Measurements from ENCODE around the gene STRBP.
A peak's percentile ranks its signal among the peaks of the same experiment; 100 is the strongest.
"Not testable (repeated sequence)": the region's sequence is repeated elsewhere in the genome, so short reads cannot be mapped to it uniquely, and the experiment has no call there.

Gene STRBP

DNA sequence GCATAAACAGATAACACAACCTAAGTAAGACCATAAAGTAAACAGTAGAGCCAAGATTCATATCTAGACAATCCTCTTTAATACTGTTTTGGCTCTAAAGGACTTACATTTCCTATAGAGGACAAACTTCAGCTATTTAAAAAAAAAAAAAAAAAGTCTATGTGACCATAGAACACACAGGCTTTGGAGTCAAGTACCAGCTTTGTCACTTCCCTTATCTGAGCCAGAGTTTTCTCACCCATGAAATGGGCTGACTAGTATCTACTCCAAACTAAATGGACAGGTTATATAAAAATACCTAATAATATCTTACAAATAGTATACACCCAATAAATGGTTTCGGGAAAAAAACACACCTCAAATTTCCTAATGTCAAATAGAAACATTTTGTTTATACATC, 81.3 kb downstream of the STRBP start:
- DNase-seq, result no peak

DNA sequence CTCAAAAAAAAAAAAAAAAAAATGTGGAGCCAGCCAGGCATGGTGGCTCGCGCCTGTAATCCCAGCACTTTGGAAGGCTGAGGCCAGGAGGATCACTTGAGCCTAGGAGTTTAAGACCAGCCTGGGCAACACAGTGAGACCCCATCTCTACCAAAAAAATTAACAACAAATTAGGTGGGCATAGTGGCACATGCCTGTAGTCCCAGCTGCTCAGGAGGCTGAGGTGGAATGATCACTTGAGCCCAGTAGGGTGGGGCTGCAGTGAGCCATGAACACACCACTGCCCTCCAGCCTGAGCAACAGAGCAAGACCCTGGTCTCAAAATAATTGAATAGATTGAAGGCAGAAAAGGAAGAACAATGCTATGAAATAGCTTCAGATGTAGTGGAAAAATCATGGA, 82.4 kb downstream of the STRBP start:
- not testable (repeated sequence) for DNase-seq

DNA sequence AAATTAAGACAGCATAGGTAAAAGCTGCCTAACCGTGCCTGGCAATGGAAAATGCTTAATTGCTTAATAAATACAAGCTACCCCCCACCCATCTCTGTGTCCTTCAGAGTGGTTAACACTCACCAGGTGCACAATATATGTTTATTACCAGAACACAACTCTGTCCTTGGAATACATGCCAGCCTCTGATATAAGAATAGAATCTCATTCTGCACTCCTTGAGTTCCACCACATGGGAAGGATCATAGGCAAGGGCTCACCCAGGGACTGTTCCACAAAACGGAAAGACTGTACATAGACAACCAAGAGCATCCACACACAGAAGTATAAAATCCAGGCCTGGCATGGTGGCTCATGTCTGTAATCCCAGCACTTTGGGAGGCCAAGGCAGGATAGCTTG, 91.4 kb downstream of the STRBP start:
- no peak for DNase-seq

- no peak for DNase-seq
Measured at GRCh38 chr9:123175854-123176629, 92.3 kb downstream of the STRBP start.

GRCh38 chr9:123174887-123175518, 93.4 kb downstream of the STRBP start:
- no peak for DNase-seq

- no peak for DNase-seq
Measured at GRCh38 chr9:123174079-123174478, 94.3 kb downstream of the STRBP start.

DNA sequence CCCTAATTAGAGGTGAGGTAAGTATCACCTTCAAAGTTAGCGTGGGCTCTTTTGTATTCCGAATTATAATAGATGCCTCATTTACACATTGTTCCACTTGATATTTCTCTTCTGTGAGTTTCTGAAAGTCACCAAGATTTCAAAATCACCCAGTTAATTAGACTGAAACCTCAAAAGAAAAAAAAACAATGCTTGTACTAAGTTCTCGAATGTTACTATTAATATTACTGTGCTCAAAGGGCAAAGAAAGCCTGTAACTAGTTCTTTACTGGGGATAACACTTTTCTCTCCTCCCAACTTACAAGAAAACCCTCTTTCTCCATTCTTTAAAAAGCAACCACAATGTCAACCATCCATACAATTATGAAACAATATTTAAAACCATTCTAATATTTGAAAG, 98.5 kb downstream of the STRBP start:
- DNase-seq, result no peak

GRCh38 chr9:123168586-123168985, 99.8 kb downstream of the STRBP start:
- DNase-seq, result no peak

DNA sequence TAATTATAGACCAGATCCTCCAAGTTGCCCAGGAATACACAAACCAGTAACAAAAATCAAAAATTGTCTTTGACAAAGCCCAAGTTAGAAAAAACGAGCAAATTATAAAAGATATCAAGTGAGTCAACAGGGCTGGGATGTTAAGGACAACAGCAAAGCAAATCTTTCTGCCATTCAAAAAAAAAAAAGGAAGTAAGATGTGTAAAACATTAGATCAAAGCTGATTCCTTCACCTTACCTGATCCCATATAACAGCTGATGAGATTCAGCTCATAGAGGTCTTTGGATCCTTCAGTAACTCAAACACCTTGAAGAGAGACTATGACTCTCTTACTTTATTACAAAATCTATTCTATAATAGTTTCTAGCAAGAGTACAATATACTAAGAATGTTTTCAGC, 100.9 kb downstream of the STRBP start:
- no peak for DNase-seq

DNA sequence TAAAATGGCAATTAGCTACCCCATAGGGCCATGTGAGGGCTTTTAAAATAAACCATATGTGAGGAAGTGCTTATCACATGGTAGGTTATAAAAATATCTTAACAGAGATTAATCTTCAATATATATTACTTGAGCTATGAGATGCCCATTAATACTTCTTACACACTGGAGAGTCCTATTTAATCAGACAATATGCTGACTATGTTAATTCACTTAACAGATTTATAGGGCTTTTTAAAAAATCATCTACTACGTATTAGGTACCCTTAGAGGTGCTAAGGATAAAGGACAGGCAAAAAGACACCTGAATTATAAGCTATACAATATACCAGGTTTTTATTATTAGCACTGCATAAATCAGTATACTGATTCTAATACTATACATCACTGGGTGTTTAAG, 102.6 kb downstream of the STRBP start:
- no peak for DNase-seq

GRCh38 chr9:123164285-123164684, 104.1 kb downstream of the STRBP start:
- DNase-seq, result no peak

- DNase-seq, result no peak
Measured at GRCh38 chr9:123162791-123163345, 105.5 kb downstream of the STRBP start.

- no peak for DNase-seq
Measured at GRCh38 chr9:123162360-123162759, 106.0 kb downstream of the STRBP start.

DNA sequence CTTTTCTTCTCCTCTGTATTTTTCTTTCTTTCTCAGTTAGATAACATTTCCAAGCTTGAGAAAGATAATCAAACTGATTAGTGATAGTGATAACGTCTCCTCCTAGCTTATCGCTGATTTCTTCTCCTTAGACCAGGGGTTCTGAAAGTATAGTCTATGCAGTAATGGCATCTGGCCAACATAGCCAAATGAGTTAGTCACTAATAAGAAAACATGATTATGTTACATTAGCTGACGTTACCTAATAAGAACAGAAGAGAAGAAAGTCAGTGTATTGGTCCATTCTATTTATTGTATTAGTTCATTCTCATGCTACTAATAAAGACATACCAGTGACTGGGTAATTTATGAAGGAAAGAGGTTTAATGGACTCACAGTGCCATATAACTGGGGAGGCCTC, 111.2 kb downstream of the STRBP start:
- peak; percentile 17 for DNase-seq

- peak; percentile 22 for DNase-seq
Measured at GRCh38 chr9:123150708-123151503, 117.5 kb downstream of the STRBP start.

DNA sequence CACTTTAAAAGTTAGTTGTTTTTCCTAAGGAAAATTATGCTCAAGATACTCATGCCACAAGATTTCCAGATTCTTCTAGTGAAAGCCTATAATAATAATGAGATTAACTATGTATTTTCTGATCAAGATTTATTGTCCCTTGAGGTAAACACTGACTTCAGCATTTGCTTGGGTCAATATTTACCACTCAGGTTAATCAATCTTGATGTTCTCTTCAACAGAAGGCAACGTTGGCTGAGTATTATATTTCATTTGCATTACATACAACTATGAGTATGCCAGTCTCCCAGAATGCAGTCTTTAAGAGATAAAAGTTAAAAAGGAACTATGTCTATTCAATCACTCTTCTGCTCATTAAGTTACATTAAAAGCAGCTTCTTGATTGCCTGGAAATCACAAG, 119.3 kb downstream of the STRBP start:
- no peak for DNase-seq

- no peak for DNase-seq
Measured at GRCh38 chr9:123138163-123138562, 130.2 kb downstream of the STRBP start.

DNA sequence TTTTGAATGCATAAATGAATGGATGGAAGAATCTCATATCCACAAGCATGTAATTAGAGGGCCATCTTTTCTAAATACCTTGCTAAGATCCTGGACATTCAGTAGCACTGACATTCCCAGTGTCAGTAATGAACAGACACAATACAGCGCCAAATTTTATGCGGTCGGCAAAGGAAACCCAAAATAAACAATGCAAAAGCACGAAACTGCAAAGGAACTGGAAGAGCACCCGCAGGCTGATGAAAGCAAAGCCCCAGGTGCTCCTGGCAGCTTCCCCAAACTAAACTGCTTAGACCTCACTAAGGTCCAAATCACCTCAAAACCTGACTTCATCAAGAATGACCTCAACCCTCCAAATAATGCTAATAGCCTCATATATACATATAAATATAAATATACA, 133.0 kb downstream of the STRBP start:
- DNase-seq, result no peak

GRCh38 chr9:123132696-123133095, 135.7 kb downstream of the STRBP start:
- no peak for DNase-seq

GRCh38 chr9:123131993-123132392, 136.4 kb downstream of the STRBP start:
- DNase-seq, result no peak

DNA sequence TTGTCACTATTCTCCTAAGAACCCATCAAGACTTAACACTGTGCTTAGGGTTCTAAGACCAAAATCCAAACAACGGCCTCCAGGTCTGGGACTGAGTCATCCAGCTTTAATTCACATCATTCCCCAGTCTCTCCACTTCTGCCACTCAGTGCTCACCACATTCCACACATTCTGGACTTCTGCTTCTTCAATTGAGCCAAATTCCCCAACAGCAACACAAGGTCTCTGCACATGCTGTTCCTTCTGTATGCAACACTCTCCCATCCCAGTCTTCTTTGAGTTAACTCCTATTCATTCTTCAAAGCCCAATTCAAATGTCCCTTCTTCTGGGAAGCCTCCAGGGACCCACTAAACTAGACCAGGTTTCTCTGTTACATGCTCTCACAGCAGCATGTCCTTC, 137.1 kb downstream of the STRBP start:
- peak; percentile 80 for DNase-seq

- DNase-seq, result no peak
Measured at GRCh38 chr9:123129423-123129822, 139.0 kb downstream of the STRBP start.

GRCh38 chr9:123128591-123128990, 139.8 kb downstream of the STRBP start:
- DNase-seq, result no peak

All from fibroblast of skin of abdomen (primary cell).